ENCODE measurements around the gene ABCC5.

Gene ABCC5

GRCh38 chr3:183954875-183955274 is 62.8 kb downstream of the ABCC5 start:
- no peaks in the 10 kb centered on the region for H3K27me3 ChIP-seq (ENCODE audit: insufficient read depth, insufficient read length)
- TF ChIP-seq SUZ12 (IDR thresholded peaks at IDR 0.05; ENCODE audit: extremely low read depth, insufficient read depth, insufficient read length) (no peak), YY1 (IDR thresholded peaks at IDR 0.05; ENCODE audit: insufficient read depth, insufficient read length) (no peak), ZNF274 (IDR thresholded peaks at IDR 0.05; ENCODE audit: low read depth, low read length) (no peak)
- H3K36me3 ChIP-seq (ENCODE audit: insufficient read depth, insufficient read length, low read length): peaks cover 65% of the 10 kb centered on the region
- peak; percentile 64 for DNase-seq (ENCODE audit: low read depth, low spot score)
- H3K9ac ChIP-seq (ENCODE audit: insufficient read length, low read depth): no peak overlapping the region
- peaks cover 9% of the 10 kb centered on the region; the same call in 1 of the 2 replicates for H3K9me3 ChIP-seq (ENCODE audit: insufficient read depth, low read length)
- H3K4me1 ChIP-seq (ENCODE audit: insufficient read depth, insufficient read length): peaks cover 10% of the 10 kb centered on the region
- H3K4me3 ChIP-seq (ENCODE audit: insufficient read length, low read depth): no peak overlapping the region

GRCh38 chr3:183953471-183954070 is 64.1 kb downstream of the ABCC5 start:
- no peaks in the 10 kb centered on the region for H3K27me3 ChIP-seq (ENCODE audit: insufficient read depth, insufficient read length)
- no peak for TF ChIP-seq ZNF274 (IDR thresholded peaks at IDR 0.05; ENCODE audit: low read depth, low read length)
- TF ChIP-seq YY1 (IDR thresholded peaks at IDR 0.05; ENCODE audit: insufficient read depth, insufficient read length): no peak
- no peak for TF ChIP-seq SUZ12 (IDR thresholded peaks at IDR 0.05; ENCODE audit: extremely low read depth, insufficient read depth, insufficient read length)
- peaks cover 70% of the 10 kb centered on the region for H3K36me3 ChIP-seq (ENCODE audit: insufficient read depth, insufficient read length, low read length)
- H3K9ac ChIP-seq (ENCODE audit: insufficient read length, low read depth): no peak overlapping the region
- H3K4me3 ChIP-seq (ENCODE audit: insufficient read length, low read depth): no peak overlapping the region
- DNase-seq (ENCODE audit: low read depth, low spot score): no peak
- H3K4me1 ChIP-seq (ENCODE audit: insufficient read depth, insufficient read length): peaks cover 10% of the 10 kb centered on the region
- H3K9me3 ChIP-seq (ENCODE audit: insufficient read depth, low read length): peaks cover 9% of the 10 kb centered on the region; the same call in 1 of the 2 replicates

DNA sequence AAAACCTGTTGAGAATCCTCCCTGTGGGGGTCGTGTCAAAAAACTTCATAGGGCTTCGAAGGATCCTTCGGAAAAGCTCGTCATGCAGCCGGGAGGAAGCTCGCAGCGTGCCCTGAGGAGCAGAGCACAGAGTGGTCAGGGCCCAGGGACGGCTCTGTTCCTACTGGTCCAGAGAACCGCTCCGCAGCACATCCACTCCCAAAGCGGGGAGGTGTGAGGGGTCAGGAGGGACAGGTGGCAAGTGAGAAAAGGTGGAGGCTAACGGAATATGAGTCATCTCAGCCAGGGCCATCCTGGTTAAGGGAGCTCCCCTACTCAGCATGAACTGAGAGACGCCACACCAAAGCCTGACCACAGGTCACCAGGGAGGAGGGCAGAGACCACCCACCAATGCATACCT is 66.2 kb downstream of the ABCC5 start:
- no peak for TF ChIP-seq SUZ12 (IDR thresholded peaks at IDR 0.05; ENCODE audit: extremely low read depth, insufficient read depth, insufficient read length)
- no peak for TF ChIP-seq YY1 (IDR thresholded peaks at IDR 0.05; ENCODE audit: insufficient read depth, insufficient read length)
- TF ChIP-seq ZNF274 (IDR thresholded peaks at IDR 0.05; ENCODE audit: low read depth, low read length): no peak
- Histone ChIP-seq H3K4me3 (ENCODE audit: insufficient read length, low read depth) (no peak overlapping the region), H3K9ac (ENCODE audit: insufficient read length, low read depth) (no peak overlapping the region), H3K9me3 (ENCODE audit: insufficient read depth, low read length) (peaks cover 3% of the 10 kb centered on the region; the same call in 1 of the 2 replicates), H3K27me3 (ENCODE audit: insufficient read depth, insufficient read length) (no peaks in the 10 kb centered on the region), H3K4me1 (ENCODE audit: insufficient read depth, insufficient read length) (peaks cover 10% of the 10 kb centered on the region), H3K36me3 (ENCODE audit: insufficient read depth, insufficient read length, low read length) (peaks cover 75% of the 10 kb centered on the region)
- no peak for DNase-seq (ENCODE audit: low read depth, low spot score)

DNA sequence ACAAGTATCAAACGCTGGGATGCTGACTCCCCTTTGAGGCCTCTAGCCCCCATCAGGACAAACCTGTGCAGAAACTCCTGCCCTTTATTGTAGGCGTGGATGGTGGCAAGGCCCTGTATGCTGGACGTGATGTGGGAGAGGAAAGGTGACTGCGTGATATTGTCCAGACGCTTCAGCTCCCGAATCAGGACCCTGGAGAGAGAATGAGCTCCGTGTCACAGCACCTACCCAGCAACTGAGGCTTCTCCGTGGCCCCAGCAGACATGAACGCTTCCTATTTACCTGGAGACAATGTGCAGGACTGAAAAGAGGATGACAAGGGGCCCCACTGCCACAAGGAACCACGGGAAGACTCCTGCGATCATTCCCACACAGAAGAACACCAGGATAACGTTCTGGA is 68.0 kb downstream of the ABCC5 start:
- H3K9ac ChIP-seq (ENCODE audit: insufficient read length, low read depth): no peak overlapping the region
- TF ChIP-seq ZNF274 (IDR thresholded peaks at IDR 0.05; ENCODE audit: low read depth, low read length): no peak
- no peak for TF ChIP-seq YY1 (IDR thresholded peaks at IDR 0.05; ENCODE audit: insufficient read depth, insufficient read length)
- TF ChIP-seq SUZ12 (IDR thresholded peaks at IDR 0.05; ENCODE audit: extremely low read depth, insufficient read depth, insufficient read length): no peak
- peaks cover 85% of the 10 kb centered on the region for H3K36me3 ChIP-seq (ENCODE audit: insufficient read depth, insufficient read length, low read length)
- no peak for DNase-seq (ENCODE audit: low read depth, low spot score)
- H3K4me3 ChIP-seq (ENCODE audit: insufficient read length, low read depth): no peak overlapping the region
- H3K9me3 ChIP-seq (ENCODE audit: insufficient read depth, low read length): no peaks in the 10 kb centered on the region
- peaks cover 7% of the 10 kb centered on the region for H3K4me1 ChIP-seq (ENCODE audit: insufficient read depth, insufficient read length)
- no peaks in the 10 kb centered on the region for H3K27me3 ChIP-seq (ENCODE audit: insufficient read depth, insufficient read length)

GRCh38 chr3:183946037-183946436 is 71.6 kb downstream of the ABCC5 start:
- no peak overlapping the region for H3K9ac ChIP-seq (ENCODE audit: insufficient read length, low read depth)
- H3K4me3 ChIP-seq (ENCODE audit: insufficient read length, low read depth): no peak overlapping the region
- TF ChIP-seq YY1 (IDR thresholded peaks at IDR 0.05; ENCODE audit: insufficient read depth, insufficient read length) (no peak), ZNF274 (IDR thresholded peaks at IDR 0.05; ENCODE audit: low read depth, low read length) (no peak), SUZ12 (IDR thresholded peaks at IDR 0.05; ENCODE audit: extremely low read depth, insufficient read depth, insufficient read length) (no peak)
- H3K9me3 ChIP-seq (ENCODE audit: insufficient read depth, low read length): no peaks in the 10 kb centered on the region
- no peak for DNase-seq (ENCODE audit: low read depth, low spot score)
- no peaks in the 10 kb centered on the region for H3K27me3 ChIP-seq (ENCODE audit: insufficient read depth, insufficient read length)
- H3K36me3 ChIP-seq (ENCODE audit: insufficient read depth, insufficient read length, low read length): peaks cover 88% of the 10 kb centered on the region
- no peaks in the 10 kb centered on the region for H3K4me1 ChIP-seq (ENCODE audit: insufficient read depth, insufficient read length)

DNA sequence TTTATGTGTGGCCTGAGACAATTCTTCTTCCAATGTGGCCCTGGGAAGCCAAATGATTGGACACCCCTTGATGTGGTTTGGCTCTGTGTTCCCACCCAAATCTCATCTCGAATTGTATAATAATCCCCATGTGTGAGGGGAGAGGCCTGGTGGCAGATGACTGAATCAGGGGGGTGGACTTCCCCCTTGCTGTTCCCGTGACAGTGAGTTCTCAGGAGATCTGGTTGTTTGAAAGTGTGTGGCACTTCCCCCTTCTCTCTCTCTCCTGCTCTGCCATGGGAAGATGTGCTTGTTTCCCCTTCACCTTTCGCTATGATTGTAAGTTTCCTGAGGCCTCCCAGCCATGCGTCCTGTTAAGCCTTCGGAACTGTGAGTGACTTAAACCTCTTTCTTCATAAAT is 72.9 kb downstream of the ABCC5 start:
- no peaks in the 10 kb centered on the region for H3K27me3 ChIP-seq (ENCODE audit: insufficient read depth, insufficient read length)
- no peaks in the 10 kb centered on the region for H3K4me1 ChIP-seq (ENCODE audit: insufficient read depth, insufficient read length)
- TF ChIP-seq ZNF274 (IDR thresholded peaks at IDR 0.05; ENCODE audit: low read depth, low read length) (no peak), SUZ12 (IDR thresholded peaks at IDR 0.05; ENCODE audit: extremely low read depth, insufficient read depth, insufficient read length) (no peak), YY1 (IDR thresholded peaks at IDR 0.05; ENCODE audit: insufficient read depth, insufficient read length) (no peak)
- H3K9ac ChIP-seq (ENCODE audit: insufficient read length, low read depth): no peak overlapping the region
- no peak for DNase-seq (ENCODE audit: low read depth, low spot score)
- H3K9me3 ChIP-seq (ENCODE audit: insufficient read depth, low read length): no peaks in the 10 kb centered on the region
- H3K4me3 ChIP-seq (ENCODE audit: insufficient read length, low read depth): no peak overlapping the region
- peaks cover 89% of the 10 kb centered on the region for H3K36me3 ChIP-seq (ENCODE audit: insufficient read depth, insufficient read length, low read length)

- Histone ChIP-seq H3K9ac (ENCODE audit: insufficient read length, low read depth) (no peak overlapping the region), H3K4me3 (ENCODE audit: insufficient read length, low read depth) (no peak overlapping the region), H3K36me3 (ENCODE audit: insufficient read depth, insufficient read length, low read length) (peaks cover 88% of the 10 kb centered on the region), H3K27me3 (ENCODE audit: insufficient read depth, insufficient read length) (no peaks in the 10 kb centered on the region), H3K9me3 (ENCODE audit: insufficient read depth, low read length) (no peaks in the 10 kb centered on the region), H3K4me1 (ENCODE audit: insufficient read depth, insufficient read length) (no peaks in the 10 kb centered on the region)
- DNase-seq (ENCODE audit: low read depth, low spot score): no peak
- TF ChIP-seq SUZ12 (IDR thresholded peaks at IDR 0.05; ENCODE audit: extremely low read depth, insufficient read depth, insufficient read length) (no peak), ZNF274 (IDR thresholded peaks at IDR 0.05; ENCODE audit: low read depth, low read length) (no peak), YY1 (IDR thresholded peaks at IDR 0.05; ENCODE audit: insufficient read depth, insufficient read length) (no peak)
These were observed 73.9 kb downstream of the ABCC5 start for GRCh38 chr3:183943739-183944138.

Data from NT2/D1 (cell line).